Left ventricle myocardium inferior (tissue), 1 donor: Measurements from ENCODE around the gene NFKB1. TPM values are rescaled to one million over a fixed set of nuclear protein-coding genes. Genes with fewer than 3 reads are reported as not detected.

ENCODE experiments used
- DNase-seq: peaks from one replicate; pipeline ENCODE4 v3.0.0-alpha.2; 2020
- H3K27ac ChIP-seq: fragments of 200-600 bp; replicated peaks from 2 replicates; pipeline ENCODE4 v1.8.0; 2021
- H3K27me3 ChIP-seq: fragments of 200-600 bp; 2 replicates; pipeline ENCODE4 v1.8.0; 2021; ENCODE audit warnings: low read depth
- H3K36me3 ChIP-seq: fragments of 200-600 bp; 2 replicates; pipeline ENCODE4 v1.8.0; 2021
- H3K4me1 ChIP-seq: fragments of 200-600 bp; 2 replicates; pipeline ENCODE4 v1.8.0; 2021
- H3K4me3 ChIP-seq: fragments of 200-600 bp; 2 replicates; pipeline ENCODE4 v1.8.0; 2021; ENCODE audit warnings: mild to moderate bottlenecking, moderate library complexity
- H3K9me3 ChIP-seq: fragments of 200-600 bp; replicated peaks from 2 replicates; pipeline ENCODE4 v1.8.0; 2021
- intact Hi-C: fragments of 100-400 bp; cut with micrococcal nuclease; formaldehyde crosslinking; loops from one replicate; pipeline ENCODE4 v1.11.0; 2022
- total RNA-seq: library from RNA; stranded (reverse); fragmentation: NEBNext Ultra II Directional; extraction: Animal tissue kit (Norgen Biotek cat#: 25700); gene quantifications from one replicate; pipeline ENCODE4 v1.2.1, GENCODE V29; 2021
- TF ChIP-seq, protein P1 (sequence below): fragments of 200-600 bp; IDR thresholded peaks from 2 replicates; pipeline ENCODE4 v1.8.0; 2021; ENCODE audit warnings: antibody characterized with exemption, mild to moderate bottlenecking, borderline replicate concordance
- donor health status: DM: no; HTN: yes; CAD: no; lungs with severe emphysema.

Gene NFKB1
- total RNA-seq, 1 donor from 2014 or later, result 18.0 TPM

DNA sequence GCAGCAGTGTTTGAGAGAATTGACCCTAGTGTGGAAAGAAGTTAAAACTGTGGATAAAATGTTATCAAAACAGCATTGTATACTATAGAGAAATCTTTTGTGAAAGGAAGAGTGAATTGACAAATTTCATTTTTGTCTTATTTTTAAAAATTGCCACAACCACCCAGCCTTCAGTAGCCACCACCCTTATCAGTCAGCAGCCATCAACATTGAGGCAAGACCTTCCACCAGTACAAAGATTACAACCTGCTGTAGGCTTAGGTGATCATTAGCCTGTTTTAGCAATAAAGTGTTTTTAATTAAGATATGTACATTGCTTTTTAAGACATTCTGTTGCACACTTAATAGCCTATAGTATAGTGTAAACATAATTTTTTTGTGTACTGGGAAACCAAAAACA lies 91.1 kb downstream of the NFKB1 start:
- DNase-seq, result no peak
- peaks cover 13% of the 10 kb centered on the region for H3K9me3 ChIP-seq
- H3K27me3 ChIP-seq, result no peaks in the 10 kb centered on the region
- H3K27ac ChIP-seq, result no peak overlapping the region
- H3K4me3 ChIP-seq, result no peak overlapping the region
- H3K36me3 ChIP-seq, result peaks cover 68% of the 10 kb centered on the region
- TF ChIP-seq, protein P1, sequence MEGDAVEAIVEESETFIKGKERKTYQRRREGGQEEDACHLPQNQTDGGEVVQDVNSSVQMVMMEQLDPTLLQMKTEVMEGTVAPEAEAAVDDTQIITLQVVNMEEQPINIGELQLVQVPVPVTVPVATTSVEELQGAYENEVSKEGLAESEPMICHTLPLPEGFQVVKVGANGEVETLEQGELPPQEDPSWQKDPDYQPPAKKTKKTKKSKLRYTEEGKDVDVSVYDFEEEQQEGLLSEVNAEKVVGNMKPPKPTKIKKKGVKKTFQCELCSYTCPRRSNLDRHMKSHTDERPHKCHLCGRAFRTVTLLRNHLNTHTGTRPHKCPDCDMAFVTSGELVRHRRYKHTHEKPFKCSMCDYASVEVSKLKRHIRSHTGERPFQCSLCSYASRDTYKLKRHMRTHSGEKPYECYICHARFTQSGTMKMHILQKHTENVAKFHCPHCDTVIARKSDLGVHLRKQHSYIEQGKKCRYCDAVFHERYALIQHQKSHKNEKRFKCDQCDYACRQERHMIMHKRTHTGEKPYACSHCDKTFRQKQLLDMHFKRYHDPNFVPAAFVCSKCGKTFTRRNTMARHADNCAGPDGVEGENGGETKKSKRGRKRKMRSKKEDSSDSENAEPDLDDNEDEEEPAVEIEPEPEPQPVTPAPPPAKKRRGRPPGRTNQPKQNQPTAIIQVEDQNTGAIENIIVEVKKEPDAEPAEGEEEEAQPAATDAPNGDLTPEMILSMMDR, result no peak
- H3K4me1 ChIP-seq, result peaks cover 7% of the 10 kb centered on the region
- intact Hi-C loops, result loop anchor here (10.0 kb wide), 1 partner anchor 87 kb away; the partner anchor contains the start of gene NFKB1

DNA sequence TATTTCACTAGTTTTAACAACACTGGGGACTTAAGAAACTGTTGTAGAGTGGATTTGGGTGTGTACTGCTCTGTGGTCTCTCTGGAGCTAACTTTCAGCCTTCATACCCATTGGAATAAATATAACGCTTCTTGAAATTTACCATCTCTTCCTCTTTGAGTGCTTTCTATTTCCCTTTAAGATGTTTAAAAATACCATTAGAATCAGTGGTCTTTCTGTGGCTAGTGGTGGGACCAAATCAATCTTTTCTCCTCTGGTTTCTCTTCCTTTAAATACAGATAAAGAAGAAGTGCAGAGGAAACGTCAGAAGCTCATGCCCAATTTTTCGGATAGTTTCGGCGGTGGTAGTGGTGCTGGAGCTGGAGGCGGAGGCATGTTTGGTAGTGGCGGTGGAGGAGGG lies 92.0 kb downstream of the NFKB1 start:
- Histone ChIP-seq H3K4me3 (no peak overlapping the region), H3K9me3 (peaks cover 13% of the 10 kb centered on the region), H3K27ac (no peak overlapping the region), H3K27me3 (no peaks in the 10 kb centered on the region), H3K36me3 (peaks cover 76% of the 10 kb centered on the region), H3K4me1 (peaks cover 16% of the 10 kb centered on the region)
- intact Hi-C loops, result loop anchor here (10.0 kb wide), 1 partner anchor 88 kb away; the partner anchor contains the start of gene NFKB1
- no peak for DNase-seq
- TF ChIP-seq, protein P1, result no peak

DNA sequence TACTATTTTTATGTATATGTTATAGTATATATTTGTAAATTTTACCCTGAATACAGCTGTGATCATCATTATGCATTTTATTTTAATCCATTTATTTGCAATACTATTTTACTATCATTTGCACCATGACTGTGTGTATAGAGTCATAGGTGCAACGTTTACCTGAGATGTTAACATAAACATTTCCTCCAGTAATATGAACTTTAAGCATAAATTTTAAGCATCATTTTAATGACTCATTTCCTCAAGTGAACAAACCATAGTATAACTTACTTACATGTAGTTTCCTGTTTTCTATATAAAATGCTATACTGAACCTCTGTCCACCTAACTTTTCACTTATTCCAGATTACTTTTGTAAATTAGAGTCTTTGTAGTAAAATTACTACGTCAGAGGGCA lies 92.8 kb downstream of the NFKB1 start:
- peaks cover 82% of the 10 kb centered on the region for H3K36me3 ChIP-seq

DNA sequence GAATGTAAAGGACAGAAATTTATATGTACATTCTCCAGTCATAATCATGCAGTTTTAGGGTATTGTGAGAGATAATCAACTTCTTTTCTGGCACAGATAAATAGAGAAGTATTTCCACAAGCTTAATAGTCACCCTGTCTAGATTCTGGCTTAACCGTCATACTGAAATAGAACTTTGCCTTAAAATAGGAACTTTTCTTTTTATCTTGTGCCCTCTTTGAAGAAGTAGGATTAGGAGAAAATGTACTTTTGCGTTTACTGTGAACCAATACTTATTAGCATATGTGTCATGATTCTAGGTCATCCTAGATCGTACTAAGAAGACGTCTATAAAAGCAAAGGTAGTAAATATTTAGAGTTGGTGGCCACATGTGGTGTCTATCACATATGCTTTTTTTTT lies 95.4 kb downstream of the NFKB1 start:
- Histone ChIP-seq H3K36me3 (peaks cover 87% of the 10 kb centered on the region), H3K4me3 (no peak overlapping the region), H3K9me3 (peaks cover 2% of the 10 kb centered on the region), H3K27me3 (no peaks in the 10 kb centered on the region), H3K27ac (no peak overlapping the region), H3K4me1 (peaks cover 23% of the 10 kb centered on the region)
- intact Hi-C loops, result loop anchor here (10.0 kb wide), 1 partner anchor 92 kb away; the partner anchor contains the start of gene NFKB1
- DNase-seq, result no peak
- TF ChIP-seq, protein P1, result no peak

More for the DNA sequence above, 92.8 kb downstream of the NFKB1 start:
- no peak for DNase-seq
- Histone ChIP-seq H3K9me3 (peaks cover 13% of the 10 kb centered on the region), H3K27me3 (no peaks in the 10 kb centered on the region), H3K4me1 (peaks cover 23% of the 10 kb centered on the region), H3K27ac (no peak overlapping the region), H3K4me3 (no peak overlapping the region)
- intact Hi-C loops, result loop anchor here (10.0 kb wide), 1 partner anchor 89 kb away; the partner anchor contains the start of gene NFKB1
- TF ChIP-seq, protein P1, result no peak

DNA sequence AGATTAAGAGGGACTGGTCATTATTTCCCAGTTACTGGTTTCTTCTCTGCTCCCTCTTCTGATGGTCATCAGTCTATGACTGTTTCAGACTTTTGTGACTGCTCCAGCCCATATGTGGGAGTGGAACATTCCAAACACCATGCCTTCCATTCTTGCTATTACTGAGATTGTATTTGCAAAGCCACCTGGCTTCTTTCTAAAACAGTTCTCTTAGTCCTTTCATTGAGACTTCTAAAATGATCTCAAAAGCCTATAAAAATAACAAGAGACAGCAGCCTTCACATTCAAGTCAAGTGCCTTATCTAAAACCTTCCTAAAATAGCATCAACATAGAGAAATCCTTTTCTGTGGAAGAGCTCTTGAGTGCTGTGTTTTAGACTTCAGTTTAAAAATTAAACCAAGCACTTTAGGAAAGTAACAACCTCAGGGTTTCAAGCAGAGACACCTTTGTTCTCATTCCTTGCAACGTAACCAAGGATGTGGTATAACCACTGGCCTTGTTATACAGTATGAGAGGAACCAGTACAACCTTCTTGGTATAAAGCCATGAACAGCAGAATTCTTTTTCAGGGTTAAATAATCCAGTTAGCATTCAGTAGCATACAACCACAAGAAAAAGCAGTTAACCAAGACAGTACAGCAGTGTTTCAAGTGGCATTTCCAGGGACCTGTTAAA lies 97.1 kb downstream of the NFKB1 start:
- H3K27me3 ChIP-seq, result no peaks in the 10 kb centered on the region
- H3K4me3 ChIP-seq, result no peak overlapping the region
- H3K27ac ChIP-seq, result peak overlapping the region; percentile 28
- TF ChIP-seq, protein P1, result no peak
- peaks cover 23% of the 10 kb centered on the region for H3K4me1 ChIP-seq
- intact Hi-C loops, result loop anchor here (10.0 kb wide), 1 partner anchor 93 kb away; the partner anchor contains the start of gene NFKB1
- peaks cover 94% of the 10 kb centered on the region for H3K36me3 ChIP-seq
- H3K9me3 ChIP-seq, result no peaks in the 10 kb centered on the region
- no peak for DNase-seq
